ENCODE measurements around the gene TMEM161B. TPM values are rescaled to one million over a fixed set of nuclear protein-coding genes. Genes with fewer than 3 reads are reported as not detected.
"Not testable (repeated sequence)": the region's sequence is repeated elsewhere in the genome, so short reads cannot be mapped to it uniquely, and the experiment has no call there.

Gene TMEM161B
- total RNA-seq, 1 donor = 17.8 TPM

GRCh38 chr5:88250010-88250409 lies 18.6 kb downstream of the TMEM161B start:
- no peak overlapping the region for H3K4me3 ChIP-seq (ENCODE audit: low read depth, low read length)
- no peak for TF ChIP-seq CTCF (IDR thresholded peaks at IDR 0.05; ENCODE audit: insufficient read depth, low read length)
- DNase-seq (ENCODE audit: low read depth) = no peak

GRCh38 chr5:88248743-88249540 lies 19.7 kb downstream of the TMEM161B start:
- no peak for TF ChIP-seq CTCF (IDR thresholded peaks at IDR 0.05; ENCODE audit: insufficient read depth, low read length)
- H3K4me3 ChIP-seq (ENCODE audit: low read depth, low read length) = no peak overlapping the region
- DNase-seq (ENCODE audit: low read depth) = no peak

GRCh38 chr5:88248094-88248493 lies 20.6 kb downstream of the TMEM161B start:
- no peak for DNase-seq (ENCODE audit: low read depth)
- no peak for TF ChIP-seq CTCF (IDR thresholded peaks at IDR 0.05; ENCODE audit: insufficient read depth, low read length)
- H3K4me3 ChIP-seq (ENCODE audit: low read depth, low read length) = no peak overlapping the region

GRCh38 chr5:88245893-88246244 lies 22.8 kb downstream of the TMEM161B start:
- no peak overlapping the region for H3K4me3 ChIP-seq (ENCODE audit: low read depth, low read length)
- TF ChIP-seq CTCF (IDR thresholded peaks at IDR 0.05; ENCODE audit: insufficient read depth, low read length) = no peak
- no peak for DNase-seq (ENCODE audit: low read depth)

GRCh38 chr5:88245241-88245892 lies 23.3 kb downstream of the TMEM161B start:
- DNase-seq (ENCODE audit: low read depth) = no peak
- no peak for TF ChIP-seq CTCF (IDR thresholded peaks at IDR 0.05; ENCODE audit: insufficient read depth, low read length)
- H3K4me3 ChIP-seq (ENCODE audit: low read depth, low read length) = no peak overlapping the region

GRCh38 chr5:88244686-88245085 lies 24.0 kb downstream of the TMEM161B start:
- no peak for TF ChIP-seq CTCF (IDR thresholded peaks at IDR 0.05; ENCODE audit: insufficient read depth, low read length)
- H3K4me3 ChIP-seq (ENCODE audit: low read depth, low read length) = no peak overlapping the region
- DNase-seq (ENCODE audit: low read depth) = no peak

GRCh38 chr5:88243493-88243892 lies 25.2 kb downstream of the TMEM161B start:
- not testable (repeated sequence) for H3K4me3 ChIP-seq (ENCODE audit: low read depth, low read length); DNase-seq (ENCODE audit: low read depth)
